HepG2 (cell line): ENCODE measurements around the gene CTNND2. TPM values are rescaled to one million over a fixed set of nuclear protein-coding genes. Genes with fewer than 3 reads are reported as not detected.

Experiments
- CBFB ChIP-seq: sonication (generic); formaldehyde crosslinking; IDR thresholded peaks from 2 replicates; pipeline ENCODE4 v1.4.0; 2020; ENCODE audit warnings: missing genetic modification reagents
- FOXM1 ChIP-seq: sonication (generic); formaldehyde crosslinking; IDR thresholded peaks from 2 replicates; pipeline ENCODE4 v1.5.0; 2020; ENCODE audit warnings: missing genetic modification reagents
- KMT2B ChIP-seq: IDR thresholded peaks from 2 replicates; pipeline ENCODE4 v1.6.1; 2016; ENCODE audit warnings: missing genetic modification reagents, missing compliant biosample characterization
- NR2C2 ChIP-seq: sonication (generic); formaldehyde crosslinking; IDR thresholded peaks from 2 replicates; pipeline ENCODE4 v1.4.0; 2020; ENCODE audit warnings: missing genetic modification reagents, mild to moderate bottlenecking, moderate library complexity, borderline replicate concordance
- PHF21A ChIP-seq: sonication (generic); formaldehyde crosslinking; IDR thresholded peaks from 2 replicates; pipeline ENCODE4 v1.5.0; 2020; ENCODE audit warnings: mild to moderate bottlenecking, missing genetic modification reagents
- RELA ChIP-seq: sonication (generic); formaldehyde crosslinking; IDR thresholded peaks from 2 replicates; pipeline ENCODE4 v1.4.0; 2020; ENCODE audit warnings: missing genetic modification reagents
- SRF ChIP-seq: IDR thresholded peaks from 2 replicates; pipeline ENCODE4 v1.6.1; 2011; ENCODE audit warnings: mild to moderate bottlenecking, low read depth, low read length, moderate library complexity
- ZKSCAN8 ChIP-seq: IDR thresholded peaks from 2 replicates; pipeline ENCODE4 v1.6.1; 2016; ENCODE audit warnings: borderline replicate concordance, missing genetic modification reagents, missing compliant biosample characterization
- polyA plus RNA-seq, 8 experiments: library from polyadenylated mRNA; depleted of rRNA in 3 of 8; stranded (reverse) in 7 of 8; unstranded in 1 of 8; fragments of >200 nt; fragmentation: Illumina TruSeq in 4 of 8; extraction: Trizol in 4 of 8; gene quantifications; 2 replicates each; pipeline versions ENCODE4 v1.2.1 to v1.2.3, GENCODE V29; 2011 to 2016; ENCODE audit warnings: low read depth in 4 of 8, missing spikeins in 1 of 8, mixed read lengths in 1 of 8; ENCODE audit not compliant: insufficient read depth in 1 of 8
- total RNA-seq, 5 experiments: library from RNA; depleted of rRNA; stranded (reverse); fragments of >200 nt; fragmentation: Illumina TruSeq; extraction: Trizol; gene quantifications; 2 replicates each; pipeline ENCODE4 v1.2.3, GENCODE V29; 2016; ENCODE audit warnings: low read depth in 1 of 5
- TF ChIP-seq, protein P1 (sequence below): IDR thresholded peaks from 2 replicates; pipeline ENCODE4 v1.6.1; 2016; ENCODE audit warnings: low read depth, borderline replicate concordance
- TF ChIP-seq, protein P2 (sequence below): sonication (generic); formaldehyde crosslinking; IDR thresholded peaks from 2 replicates; pipeline ENCODE4 v1.4.0; 2020; ENCODE audit warnings: missing genetic modification reagents, borderline replicate concordance
- TF ChIP-seq, protein P3 (sequence below): sonication (generic); formaldehyde crosslinking; IDR thresholded peaks from 2 replicates; pipeline ENCODE4 v1.5.0; 2020; ENCODE audit warnings: missing genetic modification reagents, mild to moderate bottlenecking, borderline replicate concordance
- TF ChIP-seq, protein P4 (sequence below): sonication (generic); formaldehyde crosslinking; IDR thresholded peaks from 2 replicates; pipeline ENCODE4 v1.5.1; 2020; ENCODE audit warnings: mild to moderate bottlenecking, missing genetic modification reagents, borderline replicate concordance
- TF ChIP-seq, protein P5 (sequence below): sonication (generic); formaldehyde crosslinking; IDR thresholded peaks from 2 replicates; pipeline ENCODE4 v1.4.0; 2020; ENCODE audit warnings: missing genetic modification reagents, borderline replicate concordance
- TF ChIP-seq, protein P6 (sequence below): sonication (generic); formaldehyde crosslinking; IDR thresholded peaks from 2 replicates; pipeline ENCODE4 v1.5.0; 2020; ENCODE audit warnings: mild to moderate bottlenecking, missing genetic modification reagents
- TF ChIP-seq, protein P7 (sequence below): fragments of 450-650 bp; IDR thresholded peaks from 2 replicates; pipeline ENCODE4 v1.6.1; 2017; ENCODE audit warnings: mild to moderate bottlenecking

Gene CTNND2
- total and polyA plus RNA-seq, 2 of the 13 experiments (the other 11 are each of a cell fraction or from before 2014, with no cell fraction given) = not detected

DNA sequence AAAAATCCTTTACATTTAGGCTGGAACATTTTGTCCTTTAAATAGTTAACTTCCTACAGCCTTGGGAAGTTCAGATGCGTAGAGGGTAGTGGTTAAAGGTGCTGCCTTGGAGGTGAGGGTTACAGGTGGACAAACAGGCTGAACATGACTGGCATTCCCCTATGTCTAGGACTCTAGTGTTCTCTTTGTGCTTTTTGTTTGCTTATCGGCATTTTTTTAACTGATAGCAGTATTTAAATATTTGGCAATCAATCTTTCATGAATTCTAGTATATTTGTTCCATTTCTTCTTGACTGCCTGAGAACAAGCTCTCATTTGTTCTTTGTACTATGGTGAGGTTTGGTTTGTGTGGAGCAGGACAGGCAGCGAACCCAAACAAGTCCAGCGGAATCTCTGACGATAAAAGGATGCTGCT is 307.6 kb downstream of the CTNND2 start (continued):
- TF ChIP-seq SRF (no peak), RELA (CRISPR knock-in tag) (0 out of 2 replicates have a peak, but pooled peaks have one; percentile 93), CBFB (CRISPR knock-in tag) (peak; percentile 77), PHF21A (peak; percentile 66; the same call in 1 of the 2 replicates), NR2C2 (CRISPR knock-in tag) (no peak), ZKSCAN8 (peak; percentile 52; the same call in 1 of the 2 replicates), FOXM1 (CRISPR knock-in tag) (no peak), KMT2B (CRISPR knock-in tag) (0 out of 2 replicates have a peak, but pooled peaks have one; percentile 47)
- TF ChIP-seq, protein P1, sequence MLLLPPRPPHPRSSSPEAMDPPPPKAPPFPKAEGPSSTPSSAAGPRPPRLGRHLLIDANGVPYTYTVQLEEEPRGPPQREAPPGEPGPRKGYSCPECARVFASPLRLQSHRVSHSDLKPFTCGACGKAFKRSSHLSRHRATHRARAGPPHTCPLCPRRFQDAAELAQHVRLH (CRISPR knock-in tag) = no peak
- TF ChIP-seq, protein P2, sequence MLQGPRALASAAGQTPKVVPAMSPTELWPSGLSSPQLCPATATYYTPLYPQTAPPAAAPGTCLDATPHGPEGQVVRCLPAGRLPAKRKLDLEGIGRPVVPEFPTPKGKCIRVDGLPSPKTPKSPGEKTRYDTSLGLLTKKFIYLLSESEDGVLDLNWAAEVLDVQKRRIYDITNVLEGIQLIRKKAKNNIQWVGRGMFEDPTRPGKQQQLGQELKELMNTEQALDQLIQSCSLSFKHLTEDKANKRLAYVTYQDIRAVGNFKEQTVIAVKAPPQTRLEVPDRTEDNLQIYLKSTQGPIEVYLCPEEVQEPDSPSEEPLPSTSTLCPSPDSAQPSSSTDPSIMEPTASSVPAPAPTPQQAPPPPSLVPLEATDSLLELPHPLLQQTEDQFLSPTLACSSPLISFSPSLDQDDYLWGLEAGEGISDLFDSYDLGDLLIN (CRISPR knock-in tag) = no peak
- TF ChIP-seq, protein P3, sequence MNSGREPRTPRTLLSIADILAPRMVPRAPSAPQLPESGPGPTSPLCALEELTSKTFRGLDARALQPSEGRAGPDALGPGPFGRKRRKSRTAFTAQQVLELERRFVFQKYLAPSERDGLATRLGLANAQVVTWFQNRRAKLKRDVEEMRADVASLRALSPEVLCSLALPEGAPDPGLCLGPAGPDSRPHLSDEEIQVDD (CRISPR knock-in tag) = no peak
- TF ChIP-seq, protein P4, sequence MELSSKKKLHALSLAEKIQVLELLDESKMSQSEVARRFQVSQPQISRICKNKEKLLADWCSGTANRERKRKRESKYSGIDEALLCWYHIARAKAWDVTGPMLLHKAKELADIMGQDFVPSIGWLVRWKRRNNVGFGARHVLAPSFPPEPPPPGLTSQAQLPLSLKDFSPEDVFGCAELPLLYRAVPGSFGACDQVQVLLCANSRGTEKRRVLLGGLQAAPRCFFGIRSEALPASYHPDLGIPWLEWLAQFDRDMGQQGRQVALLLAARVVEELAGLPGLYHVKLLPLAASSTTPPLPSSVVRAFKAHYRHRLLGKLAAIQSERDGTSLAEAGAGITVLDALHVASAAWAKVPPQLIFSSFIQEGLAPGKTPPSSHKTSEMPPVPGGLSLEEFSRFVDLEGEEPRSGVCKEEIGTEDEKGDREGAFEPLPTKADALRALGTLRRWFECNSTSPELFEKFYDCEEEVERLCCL (CRISPR knock-in tag) = no peak
- TF ChIP-seq, protein P5, sequence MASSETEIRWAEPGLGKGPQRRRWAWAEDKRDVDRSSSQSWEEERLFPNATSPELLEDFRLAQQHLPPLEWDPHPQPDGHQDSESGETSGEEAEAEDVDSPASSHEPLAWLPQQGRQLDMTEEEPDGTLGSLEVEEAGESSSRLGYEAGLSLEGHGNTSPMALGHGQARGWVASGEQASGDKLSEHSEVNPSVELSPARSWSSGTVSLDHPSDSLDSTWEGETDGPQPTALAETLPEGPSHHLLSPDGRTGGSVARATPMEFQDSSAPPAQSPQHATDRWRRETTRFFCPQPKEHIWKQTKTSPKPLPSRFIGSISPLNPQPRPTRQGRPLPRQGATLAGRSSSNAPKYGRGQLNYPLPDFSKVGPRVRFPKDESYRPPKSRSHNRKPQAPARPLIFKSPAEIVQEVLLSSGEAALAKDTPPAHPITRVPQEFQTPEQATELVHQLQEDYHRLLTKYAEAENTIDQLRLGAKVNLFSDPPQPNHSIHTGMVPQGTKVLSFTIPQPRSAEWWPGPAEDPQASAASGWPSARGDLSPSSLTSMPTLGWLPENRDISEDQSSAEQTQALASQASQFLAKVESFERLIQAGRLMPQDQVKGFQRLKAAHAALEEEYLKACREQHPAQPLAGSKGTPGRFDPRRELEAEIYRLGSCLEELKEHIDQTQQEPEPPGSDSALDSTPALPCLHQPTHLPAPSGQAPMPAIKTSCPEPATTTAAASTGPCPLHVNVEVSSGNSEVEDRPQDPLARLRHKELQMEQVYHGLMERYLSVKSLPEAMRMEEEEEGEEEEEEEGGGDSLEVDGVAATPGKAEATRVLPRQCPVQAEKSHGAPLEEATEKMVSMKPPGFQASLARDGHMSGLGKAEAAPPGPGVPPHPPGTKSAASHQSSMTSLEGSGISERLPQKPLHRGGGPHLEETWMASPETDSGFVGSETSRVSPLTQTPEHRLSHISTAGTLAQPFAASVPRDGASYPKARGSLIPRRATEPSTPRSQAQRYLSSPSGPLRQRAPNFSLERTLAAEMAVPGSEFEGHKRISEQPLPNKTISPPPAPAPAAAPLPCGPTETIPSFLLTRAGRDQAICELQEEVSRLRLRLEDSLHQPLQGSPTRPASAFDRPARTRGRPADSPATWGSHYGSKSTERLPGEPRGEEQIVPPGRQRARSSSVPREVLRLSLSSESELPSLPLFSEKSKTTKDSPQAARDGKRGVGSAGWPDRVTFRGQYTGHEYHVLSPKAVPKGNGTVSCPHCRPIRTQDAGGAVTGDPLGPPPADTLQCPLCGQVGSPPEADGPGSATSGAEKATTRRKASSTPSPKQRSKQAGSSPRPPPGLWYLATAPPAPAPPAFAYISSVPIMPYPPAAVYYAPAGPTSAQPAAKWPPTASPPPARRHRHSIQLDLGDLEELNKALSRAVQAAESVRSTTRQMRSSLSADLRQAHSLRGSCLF = no peak
- TF ChIP-seq, protein P6, sequence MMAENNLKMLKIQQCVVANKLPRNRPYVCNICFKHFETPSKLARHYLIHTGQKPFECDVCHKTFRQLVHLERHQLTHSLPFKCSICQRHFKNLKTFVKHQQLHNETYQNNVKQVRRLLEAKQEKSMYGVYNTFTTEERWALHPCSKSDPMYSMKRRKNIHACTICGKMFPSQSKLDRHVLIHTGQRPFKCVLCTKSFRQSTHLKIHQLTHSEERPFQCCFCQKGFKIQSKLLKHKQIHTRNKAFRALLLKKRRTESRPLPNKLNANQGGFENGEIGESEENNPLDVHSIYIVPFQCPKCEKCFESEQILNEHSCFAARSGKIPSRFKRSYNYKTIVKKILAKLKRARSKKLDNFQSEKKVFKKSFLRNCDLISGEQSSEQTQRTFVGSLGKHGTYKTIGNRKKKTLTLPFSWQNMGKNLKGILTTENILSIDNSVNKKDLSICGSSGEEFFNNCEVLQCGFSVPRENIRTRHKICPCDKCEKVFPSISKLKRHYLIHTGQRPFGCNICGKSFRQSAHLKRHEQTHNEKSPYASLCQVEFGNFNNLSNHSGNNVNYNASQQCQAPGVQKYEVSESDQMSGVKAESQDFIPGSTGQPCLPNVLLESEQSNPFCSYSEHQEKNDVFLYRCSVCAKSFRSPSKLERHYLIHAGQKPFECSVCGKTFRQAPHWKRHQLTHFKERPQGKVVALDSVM (CRISPR knock-in tag) = no peak
- TF ChIP-seq, protein P7, sequence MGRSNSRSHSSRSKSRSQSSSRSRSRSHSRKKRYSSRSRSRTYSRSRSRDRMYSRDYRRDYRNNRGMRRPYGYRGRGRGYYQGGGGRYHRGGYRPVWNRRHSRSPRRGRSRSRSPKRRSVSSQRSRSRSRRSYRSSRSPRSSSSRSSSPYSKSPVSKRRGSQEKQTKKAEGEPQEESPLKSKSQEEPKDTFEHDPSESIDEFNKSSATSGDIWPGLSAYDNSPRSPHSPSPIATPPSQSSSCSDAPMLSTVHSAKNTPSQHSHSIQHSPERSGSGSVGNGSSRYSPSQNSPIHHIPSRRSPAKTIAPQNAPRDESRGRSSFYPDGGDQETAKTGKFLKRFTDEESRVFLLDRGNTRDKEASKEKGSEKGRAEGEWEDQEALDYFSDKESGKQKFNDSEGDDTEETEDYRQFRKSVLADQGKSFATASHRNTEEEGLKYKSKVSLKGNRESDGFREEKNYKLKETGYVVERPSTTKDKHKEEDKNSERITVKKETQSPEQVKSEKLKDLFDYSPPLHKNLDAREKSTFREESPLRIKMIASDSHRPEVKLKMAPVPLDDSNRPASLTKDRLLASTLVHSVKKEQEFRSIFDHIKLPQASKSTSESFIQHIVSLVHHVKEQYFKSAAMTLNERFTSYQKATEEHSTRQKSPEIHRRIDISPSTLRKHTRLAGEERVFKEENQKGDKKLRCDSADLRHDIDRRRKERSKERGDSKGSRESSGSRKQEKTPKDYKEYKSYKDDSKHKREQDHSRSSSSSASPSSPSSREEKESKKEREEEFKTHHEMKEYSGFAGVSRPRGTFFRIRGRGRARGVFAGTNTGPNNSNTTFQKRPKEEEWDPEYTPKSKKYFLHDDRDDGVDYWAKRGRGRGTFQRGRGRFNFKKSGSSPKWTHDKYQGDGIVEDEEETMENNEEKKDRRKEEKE = no peak
